ENCODE measurements around the gene PRSS33. TPM values are rescaled to one million over a fixed set of nuclear protein-coding genes. Genes with fewer than 3 reads are reported as not detected.

Gene PRSS33
- total RNA-seq, 1 donor from 2014 or later, result not detected

DNA sequence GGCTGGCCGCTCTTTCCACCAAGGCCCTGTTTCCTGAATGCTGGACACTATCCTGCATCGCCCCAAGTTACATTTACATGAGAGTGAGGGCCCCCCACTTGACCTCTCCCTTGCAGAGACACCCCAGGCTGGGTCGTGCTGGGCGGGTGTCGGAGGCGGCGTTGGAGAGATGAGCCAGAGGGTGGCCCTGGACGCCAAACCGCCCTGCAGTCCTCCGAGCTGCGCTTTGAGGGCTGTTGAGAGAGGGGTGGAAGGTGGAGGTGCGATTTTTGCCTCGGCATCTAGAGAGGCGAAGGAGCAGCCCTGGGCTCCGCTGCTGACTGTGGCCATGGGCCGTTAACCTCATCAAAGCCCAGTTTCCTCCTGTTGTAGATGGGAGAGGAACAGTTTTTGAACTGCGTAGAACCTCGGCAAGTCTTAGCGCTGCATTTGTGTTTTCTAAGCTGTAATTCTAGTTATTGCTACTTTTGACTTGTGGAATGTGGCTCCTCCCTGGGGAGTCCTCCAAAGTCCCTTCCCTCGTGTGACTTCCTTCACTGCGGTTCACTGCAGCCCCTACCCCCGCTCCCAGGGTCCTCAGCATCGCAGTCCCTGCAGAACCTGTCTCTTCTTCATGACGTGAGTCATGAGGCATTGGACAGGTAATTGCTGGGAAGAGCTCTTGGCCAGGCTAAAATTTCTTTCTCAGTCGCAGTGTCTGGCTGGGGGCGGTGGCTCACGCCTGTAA lies 9.3 kb downstream of the PRSS33 start:
- no peak for DNase-seq (ENCODE audit: low read depth in 2 of 2)

DNA sequence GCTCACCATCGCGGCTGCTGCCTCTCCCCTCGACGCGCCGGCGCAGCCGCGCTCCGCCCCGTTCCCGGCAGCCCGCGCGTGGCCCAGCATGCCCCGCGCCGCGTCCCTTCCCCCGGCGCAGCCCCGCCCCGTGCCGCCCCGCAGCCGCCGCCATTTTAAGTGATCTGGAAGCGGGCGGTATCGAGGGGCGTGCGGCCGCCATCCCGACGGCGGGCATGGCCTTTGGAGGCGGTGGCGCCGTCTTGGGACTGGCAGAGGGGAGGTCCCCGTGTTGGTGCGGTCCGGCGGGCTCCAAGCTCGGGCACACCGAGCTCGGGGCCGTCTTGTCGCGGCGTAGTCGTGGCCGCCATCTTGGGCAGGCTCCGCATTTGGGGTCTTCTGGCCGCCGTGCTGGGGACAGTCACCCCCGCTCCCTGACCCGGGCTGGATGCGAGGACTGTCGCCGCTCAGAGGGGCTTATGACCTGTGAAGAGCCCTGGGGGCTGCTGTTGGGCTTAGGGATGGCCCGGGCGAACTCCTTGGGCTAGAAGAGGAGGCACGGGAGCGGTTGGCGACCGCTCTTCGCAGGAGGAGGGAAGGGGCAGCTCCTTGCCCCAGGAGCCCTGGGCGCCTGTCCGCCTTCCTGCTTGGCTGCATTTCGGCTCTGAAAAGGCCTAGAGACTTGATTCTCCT lies 10.0 kb downstream of the PRSS33 start, which contains the start of gene ELOB:
ELOB (minus strand) TSS at position 50 of the 672 bp plus-strand sequence; CDS start at position 9, 41 bp downstream.
- DNase-seq (ENCODE audit: low read depth in 2 of 2), result peak; percentile 84 to 91

DNA sequence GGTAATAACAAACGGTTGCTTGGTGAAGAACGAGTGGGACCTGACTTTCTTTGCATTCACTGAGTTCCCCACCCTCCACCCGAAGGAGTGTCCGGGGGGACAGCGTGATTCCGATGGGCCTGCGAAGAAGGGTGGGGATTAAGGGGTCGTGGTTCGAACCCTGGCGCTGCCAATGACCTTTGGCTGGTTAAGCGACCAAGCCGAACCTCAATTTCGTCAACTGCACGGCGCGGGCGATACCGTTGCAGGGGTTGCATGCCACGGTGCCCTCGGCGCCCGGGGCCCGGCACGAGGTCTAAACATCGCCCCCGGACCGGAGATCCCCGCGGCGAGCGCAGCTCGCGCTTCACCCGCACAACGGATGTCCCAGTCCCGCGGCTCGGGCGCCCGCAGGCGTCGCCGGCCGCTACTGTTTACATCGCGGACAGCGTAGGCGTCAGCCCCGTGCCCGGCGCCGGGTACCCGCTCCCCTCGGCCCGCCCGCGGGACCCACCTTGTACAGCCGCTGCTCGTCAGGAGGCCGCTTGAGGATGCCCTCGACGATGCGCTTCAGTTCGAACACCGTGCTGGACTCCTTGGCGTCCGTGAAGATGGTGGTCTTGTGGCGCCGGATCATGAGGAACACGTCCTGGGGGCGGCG lies 10.7 kb downstream of the PRSS33 start:
- peak; percentile 29 to 34 for DNase-seq (ENCODE audit: low read depth in 2 of 2)

DNA sequence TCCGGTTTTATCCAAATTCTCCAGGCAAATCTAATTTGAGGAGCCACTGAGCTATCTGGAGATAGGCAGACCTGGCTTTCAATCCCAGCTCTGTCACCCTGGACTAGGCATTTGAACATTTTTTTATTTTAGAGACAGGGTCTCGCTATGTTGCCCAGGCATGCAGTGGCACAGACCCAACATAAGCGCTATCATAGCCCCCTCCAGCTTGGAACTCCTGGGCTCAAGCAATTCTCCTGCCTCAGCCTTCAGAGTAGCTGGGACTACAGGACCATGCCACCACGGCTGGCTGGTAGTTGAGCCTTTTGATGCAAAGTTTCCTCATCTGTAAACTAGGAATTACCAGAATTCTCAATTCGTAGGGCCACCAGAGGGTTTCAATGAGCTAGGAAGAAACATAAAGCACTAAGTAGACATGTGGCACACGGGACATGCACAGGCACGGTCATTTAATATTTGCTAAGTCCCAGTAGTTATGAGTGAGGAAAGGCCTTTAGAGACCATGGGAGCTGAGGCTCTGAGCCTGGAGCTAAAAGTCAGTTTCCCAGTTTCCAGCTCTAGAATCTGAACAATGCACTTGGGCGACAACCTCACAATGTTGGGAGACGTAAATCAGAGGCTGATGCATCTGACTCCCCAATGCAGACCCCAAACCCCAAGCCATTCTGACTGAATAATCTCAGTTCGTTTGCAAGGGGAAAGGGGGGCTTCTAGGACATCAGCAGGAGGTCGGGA lies 11.4 kb downstream of the PRSS33 start:
- DNase-seq (ENCODE audit: low read depth in 2 of 2), result no peak

DNA sequence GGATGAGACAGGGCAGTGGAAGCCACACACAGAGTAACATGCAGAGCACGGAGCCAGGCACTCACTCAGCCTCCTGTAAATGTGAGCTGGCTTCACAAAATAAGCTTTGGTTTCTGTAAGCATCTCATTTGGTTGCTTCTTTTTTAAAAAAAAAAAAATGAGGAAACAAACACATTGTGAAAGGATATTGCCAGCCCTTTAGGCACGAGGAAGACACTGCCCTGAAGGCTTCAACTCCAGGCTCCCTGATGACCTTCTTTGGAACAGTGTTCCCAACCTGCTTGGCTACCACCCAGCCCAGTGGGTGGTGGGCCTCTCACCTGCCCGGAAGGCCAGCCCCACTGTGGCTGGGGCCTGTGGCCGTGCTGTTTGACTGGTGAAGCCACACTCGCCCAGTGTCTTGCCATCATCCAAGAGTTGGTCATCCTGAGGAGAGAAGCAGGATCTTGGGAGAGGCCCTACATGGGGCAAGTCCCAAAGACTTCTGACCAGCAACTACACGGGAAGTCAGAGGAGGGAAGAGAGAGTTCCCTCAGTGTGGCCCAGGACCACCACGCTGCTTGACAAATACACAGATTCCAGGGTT lies 12.1 kb downstream of the PRSS33 start:
- DNase-seq (ENCODE audit: low read depth in 2 of 2), result no peak

DNA sequence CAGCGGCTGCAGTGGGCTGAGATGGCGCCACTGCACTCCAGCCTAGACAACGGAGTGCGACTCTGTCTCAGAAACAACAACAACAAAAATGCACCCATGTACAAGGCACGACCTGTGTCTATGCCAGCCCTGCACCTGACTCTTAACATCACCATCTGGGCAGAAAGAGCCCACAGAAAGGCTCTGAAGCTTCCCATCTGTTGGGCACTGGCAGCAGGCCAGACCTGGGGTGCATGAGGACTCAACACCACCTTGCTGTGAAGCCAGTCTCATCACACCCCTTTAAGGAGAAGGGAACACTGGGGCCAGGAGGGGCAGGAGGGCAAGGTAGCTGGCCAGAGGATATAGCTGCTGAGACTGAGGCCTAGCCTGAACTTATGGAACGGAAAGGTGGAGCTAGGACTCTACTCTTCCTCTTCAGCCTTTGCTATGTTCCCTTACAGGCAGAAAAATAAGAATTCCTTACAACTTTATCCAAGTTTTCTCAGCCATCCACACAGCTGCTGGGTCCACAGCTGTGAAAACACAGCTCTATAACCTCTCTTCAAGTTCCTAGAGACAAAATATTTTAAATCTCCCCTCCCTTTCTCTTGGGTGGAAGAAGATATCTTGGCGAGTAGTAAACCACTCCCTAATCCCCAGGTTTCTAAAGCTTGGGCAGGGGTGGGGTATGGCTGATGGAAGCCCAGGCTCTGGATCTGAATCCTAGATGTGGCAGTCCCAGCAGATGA lies 13.0 kb downstream of the PRSS33 start:
- no peak for DNase-seq (ENCODE audit: low read depth in 2 of 2)

DNA sequence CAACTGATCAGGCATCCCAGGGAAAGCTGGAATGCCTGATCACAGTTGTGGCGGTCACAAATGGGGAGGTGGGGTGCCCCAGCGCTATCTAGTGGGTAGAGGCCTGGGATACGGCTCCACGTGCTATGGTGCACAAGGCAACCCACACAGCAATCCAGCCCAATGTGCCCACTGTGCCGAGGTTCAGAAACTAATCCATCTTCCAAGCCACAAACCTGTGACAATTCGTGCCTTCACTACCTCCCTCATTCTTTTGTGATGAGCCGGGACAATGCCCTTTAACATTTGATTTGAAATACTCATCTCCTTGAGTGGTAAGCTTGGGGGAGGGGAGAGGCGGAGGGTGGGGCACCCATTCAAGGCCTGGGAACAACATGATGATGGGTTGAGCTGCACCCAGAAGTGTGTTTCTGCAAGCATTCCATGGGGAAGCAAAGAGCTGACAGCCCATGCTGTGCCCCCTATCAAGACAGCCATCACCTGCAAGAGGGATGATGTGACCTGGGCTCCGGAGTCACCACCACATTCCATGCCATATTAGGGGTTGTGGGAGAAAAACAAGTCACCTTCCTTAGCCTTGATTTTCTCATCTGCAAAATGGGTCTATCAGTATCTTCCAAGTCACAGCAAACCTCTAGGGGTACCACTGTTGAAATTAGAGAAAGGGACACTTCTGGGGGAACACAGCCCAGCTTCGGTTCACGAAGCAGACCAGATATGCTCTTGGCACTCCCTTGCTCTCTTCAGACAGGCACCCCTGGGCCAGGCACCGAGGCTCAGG lies 14.0 kb downstream of the PRSS33 start:
- DNase-seq (ENCODE audit: low read depth in 2 of 2), result no peak

DNA sequence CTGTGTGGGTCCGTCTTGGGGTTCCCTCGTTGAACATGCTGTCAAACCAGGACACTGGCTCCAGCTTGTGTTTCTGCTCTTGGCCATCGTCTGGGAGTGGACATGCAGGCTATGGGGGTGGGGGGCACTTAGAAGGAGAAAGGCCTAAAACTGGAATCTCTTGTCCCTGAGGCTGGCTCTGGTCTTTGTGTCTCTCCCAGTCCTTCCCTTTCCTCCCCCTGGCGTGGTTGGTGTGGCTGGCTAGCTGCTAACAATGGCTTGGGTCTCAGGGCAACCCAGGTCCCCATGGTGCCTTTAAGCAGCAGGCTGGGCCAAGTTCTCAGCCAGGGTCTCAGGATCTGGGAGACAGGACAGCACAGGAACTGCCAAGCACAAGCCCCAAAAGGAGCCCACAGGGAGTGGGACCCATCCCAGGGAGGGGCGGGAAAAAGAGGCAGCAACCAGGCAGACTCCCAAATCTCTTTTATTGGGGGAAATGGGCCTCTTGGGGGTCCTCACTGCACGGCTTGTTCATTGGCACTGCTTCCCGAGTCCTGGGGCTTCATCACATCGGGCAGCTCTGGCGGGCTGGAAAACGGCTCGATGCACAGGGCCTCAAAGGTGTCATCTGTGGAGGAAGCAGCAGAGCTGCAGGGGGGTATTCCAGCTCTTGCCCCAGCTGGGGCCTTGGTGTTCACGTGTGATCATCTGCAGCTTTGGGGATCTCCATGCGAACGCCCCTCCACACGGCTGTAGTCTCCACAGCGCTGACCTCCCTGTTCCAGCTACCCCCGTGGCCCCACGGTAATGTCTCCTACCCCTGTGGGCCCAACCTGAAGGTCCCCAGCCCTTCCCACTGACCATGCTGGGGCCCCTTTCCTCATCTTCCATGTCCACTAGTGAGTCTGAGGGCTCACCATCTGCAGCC lies 15.6 kb downstream of the PRSS33 start:
- no peak for DNase-seq (ENCODE audit: low read depth in 2 of 2)

DNA sequence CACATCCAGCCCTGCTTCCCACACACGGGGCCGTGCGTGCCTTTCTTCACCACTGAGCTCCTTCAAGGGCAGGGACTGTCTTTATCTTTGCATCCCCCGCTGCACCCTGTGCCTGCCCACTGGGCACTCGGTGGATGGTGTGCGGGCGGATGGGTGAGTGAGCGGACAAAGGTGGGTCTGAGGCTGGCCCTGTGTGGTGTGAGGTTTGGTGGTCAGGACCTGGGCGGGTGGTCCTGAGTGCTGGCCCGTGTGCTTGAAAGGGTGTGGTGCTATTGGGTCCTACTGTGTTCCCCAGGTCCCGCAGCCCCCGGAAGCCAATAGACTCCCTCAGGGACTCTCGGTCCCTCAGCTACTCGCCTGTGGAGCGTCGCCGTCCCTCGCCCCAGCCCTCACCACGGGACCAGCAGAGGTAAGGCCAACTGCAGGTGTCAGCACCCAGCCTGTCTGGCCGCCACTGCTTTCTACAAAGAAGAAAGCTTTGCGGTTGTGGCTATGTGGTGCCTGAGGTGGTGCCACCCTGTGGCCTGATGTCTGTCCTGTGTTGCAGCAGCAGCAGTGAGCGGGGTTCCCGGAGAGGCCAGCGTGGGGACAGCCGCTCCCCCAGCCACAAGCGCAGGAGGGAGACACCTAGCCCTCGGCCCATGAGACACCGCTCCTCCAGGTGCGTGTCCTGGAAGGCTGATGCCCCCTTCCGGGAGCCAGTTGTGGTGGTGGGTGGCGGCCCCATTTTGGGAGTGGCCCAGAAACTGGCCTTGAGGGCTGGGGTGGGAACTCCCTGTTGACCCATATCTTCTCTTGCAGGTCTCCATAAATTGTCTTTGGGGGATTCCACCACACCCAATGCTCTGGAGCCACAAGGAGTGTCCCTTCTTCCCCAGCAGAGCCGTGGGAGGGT lies 17.1 kb downstream of the PRSS33 start:
- DNase-seq (ENCODE audit: low read depth in 2 of 2), result no peak

DNA sequence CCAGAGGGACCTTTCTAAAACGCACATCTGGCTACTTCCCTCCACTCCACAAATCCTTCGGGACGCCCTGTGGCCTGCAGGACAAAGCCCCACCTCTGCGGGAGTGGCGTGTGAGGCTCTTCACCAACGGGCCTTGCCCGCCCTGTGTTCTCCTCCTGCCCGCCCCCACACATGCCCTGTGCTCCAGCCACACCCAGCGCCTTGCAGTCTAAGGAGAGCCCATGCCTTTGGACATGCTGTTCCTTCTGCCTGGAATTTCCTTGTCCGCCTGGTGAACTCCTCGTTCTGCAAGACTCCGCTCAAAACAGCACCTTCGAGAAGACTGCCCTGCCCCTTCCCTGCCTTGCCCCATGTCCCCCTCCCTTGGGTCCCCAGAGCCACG lies 17.7 kb downstream of the PRSS33 start:
- no peak for DNase-seq (ENCODE audit: low read depth in 2 of 2)

DNA sequence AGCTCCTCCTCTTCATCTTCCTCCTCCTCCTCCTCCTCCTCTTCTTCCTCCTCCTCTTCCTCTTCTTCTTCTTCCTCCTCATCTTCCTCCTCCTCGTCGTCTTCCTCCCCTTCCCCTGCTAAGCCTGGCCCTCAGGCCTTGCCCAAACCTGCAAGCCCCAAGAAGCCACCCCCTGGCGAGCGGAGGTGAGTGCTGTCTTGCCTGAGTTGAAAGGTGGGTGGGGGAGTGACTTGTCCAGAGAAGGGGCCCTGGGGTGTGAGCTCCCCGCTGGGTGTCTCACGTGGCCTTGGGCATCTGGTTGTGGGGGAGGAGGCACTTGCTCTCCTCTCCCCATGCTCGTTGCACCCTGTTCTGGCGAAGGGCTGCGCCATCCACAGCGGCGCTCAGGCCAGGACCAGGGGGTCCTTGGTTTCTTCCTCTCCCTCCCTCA lies 18.2 kb downstream of the PRSS33 start:
- DNase-seq (ENCODE audit: low read depth in 2 of 2), result no peak

DNA sequence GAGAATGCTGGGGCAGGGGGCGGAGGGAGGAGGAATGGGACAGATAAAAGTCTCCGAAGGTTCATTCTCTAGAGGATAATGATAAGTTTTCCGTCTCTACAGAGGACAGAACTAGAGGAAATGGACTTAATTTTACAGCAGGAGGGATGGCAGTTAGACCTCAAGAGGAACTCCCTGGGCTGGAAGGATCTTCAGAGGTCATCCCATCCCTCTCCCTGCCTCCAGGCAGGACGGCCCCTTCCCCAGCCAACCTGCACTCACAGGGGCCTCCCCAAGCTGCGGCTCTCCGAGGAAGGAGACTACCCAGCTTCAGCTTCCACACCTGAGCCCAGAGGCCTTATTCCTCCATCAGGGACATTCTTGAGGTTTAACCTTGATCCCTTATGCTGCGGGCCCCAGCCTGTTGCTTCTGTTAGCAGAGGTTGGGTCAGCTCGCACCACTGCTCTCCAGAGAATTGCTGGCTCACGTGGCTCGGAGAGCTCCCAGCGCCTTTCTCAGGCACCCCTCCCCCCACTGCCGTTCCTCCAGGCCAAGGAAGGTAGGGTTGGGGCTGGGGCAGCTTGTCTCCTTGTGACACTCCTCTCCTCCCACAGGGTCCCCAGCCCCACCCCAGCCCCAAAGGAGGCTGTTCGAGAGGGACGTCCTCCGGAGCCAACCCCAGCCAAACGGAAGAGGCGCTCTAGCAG lies 18.8 kb downstream of the PRSS33 start:
- DNase-seq (ENCODE audit: low read depth in 2 of 2), result no peak

DNA sequence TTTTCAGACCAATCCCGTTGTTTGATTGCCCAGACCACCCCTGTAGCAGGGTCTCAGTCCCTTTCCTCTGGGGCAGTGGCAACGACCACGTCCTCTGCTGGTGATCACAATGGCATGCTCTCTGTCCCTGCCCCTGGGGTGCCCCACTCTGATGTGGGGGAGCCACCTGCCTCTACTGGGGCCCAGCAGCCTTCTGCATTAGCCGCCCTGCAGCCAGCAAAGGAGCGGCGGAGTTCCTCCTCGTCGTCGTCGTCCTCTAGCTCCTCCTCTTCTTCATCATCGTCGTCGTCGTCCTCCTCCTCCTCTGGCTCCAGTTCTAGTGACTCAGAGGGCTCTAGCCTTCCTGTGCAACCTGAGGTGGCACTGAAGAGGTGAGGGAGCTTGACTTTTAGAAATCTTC lies 19.5 kb downstream of the PRSS33 start:
- DNase-seq (ENCODE audit: low read depth in 2 of 2), result no peak

DNA sequence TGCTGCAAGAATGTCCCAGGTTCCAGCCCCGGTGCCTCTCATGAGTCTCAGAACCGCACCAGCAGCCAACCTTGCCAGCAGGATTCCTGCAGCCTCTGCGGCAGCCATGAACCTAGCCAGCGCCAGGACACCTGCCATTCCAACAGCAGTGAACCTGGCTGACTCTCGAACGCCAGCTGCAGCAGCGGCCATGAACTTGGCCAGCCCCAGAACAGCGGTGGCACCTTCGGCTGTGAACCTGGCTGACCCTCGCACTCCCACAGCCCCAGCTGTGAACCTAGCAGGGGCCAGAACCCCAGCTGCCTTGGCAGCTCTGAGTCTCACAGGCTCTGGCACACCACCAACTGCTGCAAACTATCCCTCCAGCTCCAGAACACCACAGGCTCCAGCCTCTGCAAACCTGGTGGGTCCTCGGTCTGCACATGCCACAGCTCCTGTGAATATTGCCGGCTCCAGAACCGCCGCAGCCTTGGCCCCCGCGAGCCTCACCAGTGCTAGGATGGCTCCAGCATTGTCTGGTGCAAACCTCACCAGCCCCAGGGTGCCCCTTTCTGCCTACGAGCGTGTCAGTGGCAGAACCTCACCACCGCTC lies 20.1 kb downstream of the PRSS33 start:
- no peak for DNase-seq (ENCODE audit: low read depth in 2 of 2)

DNA sequence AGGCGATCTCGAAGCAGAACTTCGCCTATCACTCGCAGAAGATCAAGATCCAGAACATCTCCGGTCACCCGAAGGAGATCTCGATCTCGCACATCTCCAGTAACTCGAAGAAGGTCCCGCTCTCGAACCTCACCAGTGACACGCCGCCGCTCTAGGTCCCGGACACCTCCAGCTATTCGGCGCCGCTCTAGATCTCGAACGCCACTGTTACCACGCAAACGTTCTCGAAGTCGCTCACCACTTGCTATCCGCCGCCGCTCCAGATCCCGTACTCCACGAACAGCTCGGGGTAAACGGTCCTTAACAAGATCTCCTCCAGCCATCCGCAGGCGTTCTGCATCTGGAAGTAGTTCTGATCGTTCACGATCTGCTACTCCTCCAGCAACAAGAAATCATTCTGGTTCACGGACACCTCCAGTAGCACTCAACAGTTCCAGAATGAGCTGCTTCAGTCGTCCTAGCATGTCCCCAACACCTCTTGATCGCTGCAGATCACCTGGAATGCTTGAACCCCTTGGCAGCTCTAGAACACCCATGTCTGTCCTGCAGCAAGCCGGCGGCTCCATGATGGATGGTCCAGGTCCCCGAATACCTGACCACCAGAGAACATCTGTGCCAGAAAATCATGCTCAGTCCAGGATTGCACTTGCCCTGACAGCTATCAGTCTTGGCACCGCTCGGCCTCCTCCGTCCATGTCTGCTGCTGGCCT lies 20.8 kb downstream of the PRSS33 start:
- no peak for DNase-seq (ENCODE audit: low read depth in 2 of 2)

All from lung microvascular endothelial cell (primary cell).